GM19025 (cell line): ENCODE results near the gene RB1.
"Not testable (repeated sequence)": the region's sequence is repeated elsewhere in the genome, so short reads cannot be mapped to it uniquely, and the experiment has no call there.

Experiments used
- ATAC-seq: cut with Tn5 transposase; IDR thresholded peaks from one replicate; pipeline ENCODE4 v1.9.1; 2021; ENCODE audit warnings: mild to moderate bottlenecking, low read depth, moderate library complexity; ENCODE audit not compliant: unreplicated experiment

RB1 gene

GRCh38 chr13:48296528-48296927 lies 7.0 kb upstream of the RB1 start:
- no peak for ATAC-seq

- ATAC-seq = no peak
Observed at GRCh38 chr13:48297131-48297786, 6.3 kb upstream of the RB1 start.

DNA sequence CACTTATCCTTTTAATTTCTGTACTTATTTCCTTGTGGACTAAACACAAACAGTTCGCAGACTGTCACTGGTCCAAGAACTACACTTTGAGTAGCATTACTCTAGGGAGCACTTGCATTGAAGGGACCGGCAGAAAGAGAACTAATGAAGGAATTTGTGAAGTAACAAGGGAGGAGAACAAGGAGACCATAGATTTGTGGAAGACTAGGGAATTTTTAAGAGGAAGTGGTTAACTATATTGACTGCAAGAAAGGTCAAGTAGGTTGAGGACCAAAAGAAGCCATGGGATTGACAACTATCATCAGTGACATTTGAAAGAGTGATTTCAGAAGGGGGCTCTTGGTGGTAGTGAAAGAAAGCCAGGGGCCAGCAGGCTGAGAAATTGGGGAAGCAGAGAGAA lies 4.0 kb upstream of the RB1 start:
- no peak for ATAC-seq

DNA sequence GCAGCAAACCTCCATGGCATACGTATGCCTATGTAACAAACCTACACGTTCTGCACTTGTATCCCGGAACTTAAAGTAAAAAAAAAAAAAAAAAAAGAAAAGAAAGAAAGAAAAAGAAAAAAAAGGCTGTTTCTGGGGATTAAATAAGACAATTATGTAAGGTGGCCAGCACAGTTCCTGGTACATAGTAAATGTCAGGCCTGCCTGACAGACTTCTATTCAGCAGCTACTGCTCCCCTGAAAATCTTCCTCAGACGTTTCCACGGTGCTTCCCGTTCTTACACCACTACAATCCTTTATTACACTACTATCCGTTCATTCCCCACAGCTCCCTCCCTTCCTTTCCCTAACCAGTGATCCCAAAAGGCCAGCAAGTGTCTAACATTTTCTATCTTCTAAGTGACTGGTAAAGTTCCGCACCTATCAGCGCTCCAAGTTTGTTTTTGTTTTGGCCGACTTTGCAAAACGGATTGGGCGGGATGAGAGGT lies 636 bp upstream of the RB1 start:
- no peak for ATAC-seq

DNA sequence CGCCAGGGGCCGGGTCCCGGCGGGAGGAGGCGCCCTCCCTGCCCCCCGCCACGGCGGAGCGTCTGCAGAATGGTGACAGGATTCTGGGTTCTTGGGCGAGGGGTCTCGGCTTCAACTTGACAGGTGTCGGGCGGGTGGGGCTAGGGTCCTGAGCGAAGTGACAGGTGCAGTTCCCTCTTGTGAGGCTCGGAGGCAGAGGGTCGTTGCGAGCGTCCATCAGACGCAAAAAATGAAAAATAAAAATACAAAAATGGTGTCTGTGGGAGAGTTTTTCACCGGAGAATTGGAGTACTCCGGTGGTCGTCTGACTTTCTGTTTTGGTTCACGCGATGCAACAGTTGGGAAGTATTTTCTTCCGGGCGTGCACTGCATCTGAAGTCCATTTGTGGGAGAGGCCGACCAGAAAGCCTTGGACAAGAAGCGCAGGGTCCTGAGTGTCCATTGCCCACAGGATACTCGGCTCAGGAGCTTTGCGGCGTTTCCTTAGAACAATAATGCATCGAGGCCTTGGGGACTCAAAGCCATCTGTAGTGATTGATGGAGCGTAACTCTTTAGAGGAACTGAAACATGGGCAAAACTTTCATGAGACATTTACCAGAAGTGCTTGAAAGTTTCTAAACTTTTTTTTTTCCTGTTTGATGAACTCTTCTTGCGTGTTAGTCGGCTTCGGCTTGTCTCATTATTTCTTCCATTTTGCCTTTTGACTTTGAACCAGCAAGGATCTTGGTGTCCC lies 759 bp downstream of the RB1 start:
- peak; percentile 45 for ATAC-seq

DNA sequence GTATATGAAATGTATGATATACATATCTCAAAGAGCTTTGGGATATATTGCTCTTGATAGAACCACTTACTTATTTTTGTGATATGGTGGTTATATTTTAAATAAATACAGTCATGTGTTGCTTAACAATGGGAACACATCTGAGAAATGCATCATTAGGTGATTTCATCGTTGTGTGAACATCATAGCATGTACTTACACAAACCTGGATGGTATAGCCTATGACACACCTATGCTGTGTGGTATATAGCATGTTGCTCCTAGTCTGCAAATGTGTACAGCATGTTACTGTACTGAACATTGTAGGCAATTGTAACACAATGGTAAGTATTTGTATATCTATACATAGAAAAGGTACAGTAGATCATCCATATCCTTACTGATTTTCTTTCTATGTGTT lies 7.7 kb downstream of the RB1 start:
- ATAC-seq = no peak

DNA sequence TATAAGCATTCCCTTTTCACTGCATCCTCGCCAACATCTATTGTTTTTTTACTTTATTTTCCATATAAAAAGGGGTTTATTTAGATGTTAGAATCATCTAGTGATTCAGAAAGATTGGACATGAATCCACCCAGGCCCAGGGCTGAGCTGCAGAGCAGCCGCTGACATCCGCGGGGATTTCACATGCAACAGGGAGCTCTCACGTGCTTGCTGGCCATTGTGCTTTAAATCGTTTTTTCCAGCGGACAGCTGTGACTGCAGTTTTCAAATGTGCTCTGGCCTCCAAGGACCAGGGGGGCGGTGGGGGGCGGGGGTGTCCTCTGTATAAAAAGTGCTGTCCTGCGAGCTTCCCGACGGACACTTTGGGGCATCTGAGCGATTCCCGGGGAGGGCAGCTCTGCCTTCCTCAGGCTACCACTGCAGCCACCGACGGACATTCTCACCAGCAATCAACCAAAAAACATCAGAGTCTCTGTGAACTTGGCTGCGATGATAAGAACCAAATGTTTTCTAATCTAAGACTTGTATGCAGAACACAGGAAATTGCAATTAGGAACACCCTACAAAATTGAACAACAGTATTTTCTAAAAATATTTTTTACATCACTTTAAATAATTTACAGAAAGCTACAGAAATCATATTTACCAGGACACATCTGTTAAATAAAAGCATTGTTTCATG lies 12.6 kb downstream of the RB1 start:
- no peak for ATAC-seq

- ATAC-seq = no peak
Observed at GRCh38 chr13:48316826-48317510, 13.4 kb downstream of the RB1 start.

DNA sequence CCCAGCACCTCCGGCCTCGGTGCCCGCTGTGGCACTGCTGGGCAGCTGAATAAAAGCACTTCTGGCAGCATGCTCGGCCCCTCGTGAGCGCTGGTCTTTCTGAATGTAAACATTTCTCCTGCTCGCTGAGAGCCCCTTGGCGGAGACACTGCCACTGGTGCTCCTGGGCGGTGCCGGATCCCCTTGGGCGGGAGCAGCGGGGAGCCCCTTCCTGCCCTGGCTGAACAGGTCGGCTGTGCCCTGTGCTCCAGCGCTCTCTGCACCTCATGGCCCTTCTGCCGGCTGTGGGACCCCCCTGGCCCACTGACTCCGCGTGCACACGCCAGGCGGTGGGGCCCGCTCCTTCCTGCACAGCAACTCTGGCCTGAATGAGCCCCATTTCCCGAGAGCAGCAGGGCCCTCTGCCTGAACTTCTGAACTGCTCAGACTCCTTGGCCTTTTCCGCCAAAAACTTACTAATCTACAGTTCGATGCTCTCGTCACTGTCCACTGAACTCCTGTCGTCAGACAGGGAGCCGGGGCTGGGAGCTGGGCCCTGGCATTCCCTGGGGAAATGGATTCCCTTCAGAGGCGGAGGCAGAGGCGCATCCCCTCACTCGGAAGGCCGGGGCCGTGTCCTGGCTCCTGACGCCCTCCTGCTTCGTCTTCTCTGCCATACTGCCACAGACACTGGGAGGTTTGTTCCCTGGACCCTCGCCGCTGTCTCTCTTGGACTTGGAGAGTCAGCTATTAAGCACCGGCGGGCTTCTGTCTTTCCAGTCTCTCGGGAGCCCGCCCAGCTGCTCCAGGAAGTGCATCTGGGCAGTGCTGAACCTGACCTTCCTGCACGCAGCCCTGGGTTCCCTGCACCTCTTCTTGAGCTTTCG lies 14.2 kb downstream of the RB1 start:
- ATAC-seq = no peak

GRCh38 chr13:48318377-48318811 lies 14.8 kb downstream of the RB1 start:
- ATAC-seq = no peak

GRCh38 chr13:48318821-48319511 lies 15.4 kb downstream of the RB1 start:
- no peak for ATAC-seq

- ATAC-seq = no peak
Observed at GRCh38 chr13:48319531-48320398, 16.2 kb downstream of the RB1 start.

GRCh38 chr13:48320399-48320790 lies 16.8 kb downstream of the RB1 start:
- no peak for ATAC-seq

GRCh38 chr13:48320891-48321510 lies 17.4 kb downstream of the RB1 start:
- ATAC-seq = no peak

- no peak for ATAC-seq
Observed at GRCh38 chr13:48322294-48322693, 18.7 kb downstream of the RB1 start.

- no peak for ATAC-seq
Observed at GRCh38 chr13:48333976-48334375, 30.4 kb downstream of the RB1 start.

GRCh38 chr13:48334534-48335127 lies 31.1 kb downstream of the RB1 start:
- ATAC-seq = no peak

- ATAC-seq = not testable (repeated sequence)
Observed at GRCh38 chr13:48339198-48339597, 35.6 kb downstream of the RB1 start.
